ENCODE data around the gene LCA5.

DNA sequence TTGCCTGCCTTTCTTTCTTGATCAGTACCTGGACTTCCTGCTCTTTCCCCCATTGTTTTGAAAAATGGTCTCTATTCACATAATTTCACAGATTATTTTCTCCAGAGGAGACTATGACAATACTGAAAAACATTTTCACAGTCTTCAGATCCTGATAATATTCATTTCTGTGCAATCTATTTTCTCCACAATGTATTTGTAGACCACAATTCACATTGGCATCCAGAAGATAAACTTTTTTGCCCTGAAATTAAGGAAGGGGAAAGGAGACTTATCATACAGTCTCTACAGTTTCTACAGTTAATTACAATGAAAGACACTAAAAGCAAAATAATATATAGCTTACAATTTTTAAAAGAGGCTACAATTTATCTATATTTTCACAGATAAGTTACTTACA is 18.4 kb downstream of the LCA5 start:
- TF ChIP-seq, protein P1, sequence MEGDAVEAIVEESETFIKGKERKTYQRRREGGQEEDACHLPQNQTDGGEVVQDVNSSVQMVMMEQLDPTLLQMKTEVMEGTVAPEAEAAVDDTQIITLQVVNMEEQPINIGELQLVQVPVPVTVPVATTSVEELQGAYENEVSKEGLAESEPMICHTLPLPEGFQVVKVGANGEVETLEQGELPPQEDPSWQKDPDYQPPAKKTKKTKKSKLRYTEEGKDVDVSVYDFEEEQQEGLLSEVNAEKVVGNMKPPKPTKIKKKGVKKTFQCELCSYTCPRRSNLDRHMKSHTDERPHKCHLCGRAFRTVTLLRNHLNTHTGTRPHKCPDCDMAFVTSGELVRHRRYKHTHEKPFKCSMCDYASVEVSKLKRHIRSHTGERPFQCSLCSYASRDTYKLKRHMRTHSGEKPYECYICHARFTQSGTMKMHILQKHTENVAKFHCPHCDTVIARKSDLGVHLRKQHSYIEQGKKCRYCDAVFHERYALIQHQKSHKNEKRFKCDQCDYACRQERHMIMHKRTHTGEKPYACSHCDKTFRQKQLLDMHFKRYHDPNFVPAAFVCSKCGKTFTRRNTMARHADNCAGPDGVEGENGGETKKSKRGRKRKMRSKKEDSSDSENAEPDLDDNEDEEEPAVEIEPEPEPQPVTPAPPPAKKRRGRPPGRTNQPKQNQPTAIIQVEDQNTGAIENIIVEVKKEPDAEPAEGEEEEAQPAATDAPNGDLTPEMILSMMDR (IDR thresholded peaks at IDR 0.05), result no peak
- no peak for TF ChIP-seq EZH2phosphoT487 (IDR thresholded peaks at IDR 0.05)
